ENCODE measurements around the gene FOXP1. TPM values are rescaled to one million over a fixed set of nuclear protein-coding genes. Genes with fewer than 3 reads are reported as not detected.

Gene FOXP1
- total RNA-seq, 1 donor from 2014 or later, result 26.1 TPM

DNA sequence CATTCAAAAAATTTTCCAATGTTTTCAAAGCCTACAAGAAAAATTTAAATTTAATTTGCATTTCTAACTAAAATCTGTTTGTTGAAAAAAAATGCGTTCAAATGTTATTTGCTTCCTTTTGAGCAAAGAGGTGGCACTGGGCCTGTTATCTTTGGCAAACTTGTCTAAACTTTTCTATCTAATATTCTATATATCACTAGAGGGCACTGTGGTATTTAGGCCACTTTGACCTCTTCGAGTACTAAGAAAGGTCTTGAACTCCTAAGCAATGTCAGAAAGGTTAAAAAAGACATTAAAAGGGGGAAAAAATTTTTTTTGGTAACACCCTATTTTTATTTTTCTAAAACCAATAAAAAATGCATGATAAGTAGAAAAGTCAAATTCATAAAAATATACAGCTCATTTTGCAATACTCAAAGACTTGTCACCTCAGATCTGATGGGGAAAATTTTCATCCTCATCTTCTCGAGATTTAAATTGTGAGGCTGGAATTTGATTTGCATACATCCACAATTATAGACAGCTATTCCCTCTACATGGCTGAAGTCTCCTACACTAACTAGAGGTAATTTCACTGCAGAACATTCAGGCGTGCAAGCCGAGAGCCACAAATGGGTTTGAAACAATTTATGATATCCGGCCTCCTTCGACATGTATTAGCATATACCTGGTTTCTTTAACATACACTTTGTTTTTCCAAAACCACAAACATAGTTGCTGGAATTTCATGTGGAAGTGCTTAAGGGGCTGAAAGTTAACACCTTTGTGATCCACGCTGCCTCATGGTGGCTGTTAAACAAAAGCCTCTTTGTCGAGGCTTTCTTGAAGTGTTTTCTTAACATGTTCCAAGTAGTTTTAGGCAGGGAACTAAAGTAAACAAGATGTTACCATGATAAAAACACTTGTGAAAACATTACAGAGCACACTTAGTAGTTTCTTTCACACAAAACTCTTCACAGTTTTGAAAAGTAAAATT lies 576.4 kb downstream of the FOXP1 start:
- ATAC-seq, result peak; percentile 94
- no peak for DNase-seq (ENCODE audit: low spot score)

DNA sequence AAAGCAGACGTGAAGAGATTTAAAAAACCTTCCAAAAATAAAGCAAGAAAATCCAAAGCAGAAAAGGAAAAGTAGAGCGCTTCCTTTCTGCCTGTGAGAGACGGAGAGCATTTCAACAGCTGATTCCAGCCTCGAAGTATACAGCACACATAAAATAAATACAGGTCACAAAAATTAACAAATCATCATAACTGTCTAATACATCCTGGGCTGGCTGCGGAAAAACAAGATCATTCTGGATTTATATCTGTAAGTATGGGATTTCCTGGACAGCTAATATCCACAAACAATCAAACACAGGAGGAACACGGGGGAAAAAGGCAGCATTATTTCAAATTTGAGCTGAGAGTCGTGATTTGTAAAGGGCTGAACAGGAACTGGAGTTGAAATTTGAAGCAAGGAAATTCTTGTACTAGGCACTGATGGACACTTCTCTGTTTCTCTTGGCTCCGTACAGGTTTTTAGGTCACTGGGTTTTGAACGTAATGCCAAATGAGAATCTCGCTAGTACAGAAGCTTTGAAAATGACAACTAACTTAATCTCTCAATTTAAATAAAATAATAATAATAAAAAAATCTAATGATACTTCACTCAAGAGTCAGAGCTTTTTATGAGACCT lies 577.7 kb downstream of the FOXP1 start:
- no peak for ATAC-seq
- DNase-seq (ENCODE audit: low spot score), result no peak

DNA sequence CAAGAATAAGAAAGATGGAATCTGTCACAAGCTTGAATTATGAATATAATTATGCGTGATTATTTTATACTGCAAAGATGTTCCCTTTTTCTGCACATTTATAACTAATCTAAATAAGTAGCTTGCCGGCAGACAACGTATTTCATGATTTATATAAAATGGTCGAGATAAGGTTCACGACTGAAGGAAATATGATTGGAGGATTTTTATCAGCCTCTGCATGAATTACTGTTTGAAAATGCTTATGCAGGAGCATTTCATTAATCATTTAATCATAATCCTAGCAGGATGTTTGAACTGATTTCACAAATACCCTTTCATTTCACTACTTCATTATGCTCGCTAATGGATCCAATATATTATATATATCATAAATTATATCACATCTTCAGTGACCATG lies 580.0 kb downstream of the FOXP1 start:
- DNase-seq (ENCODE audit: low spot score) (no peak), ATAC-seq (no peak)

DNA sequence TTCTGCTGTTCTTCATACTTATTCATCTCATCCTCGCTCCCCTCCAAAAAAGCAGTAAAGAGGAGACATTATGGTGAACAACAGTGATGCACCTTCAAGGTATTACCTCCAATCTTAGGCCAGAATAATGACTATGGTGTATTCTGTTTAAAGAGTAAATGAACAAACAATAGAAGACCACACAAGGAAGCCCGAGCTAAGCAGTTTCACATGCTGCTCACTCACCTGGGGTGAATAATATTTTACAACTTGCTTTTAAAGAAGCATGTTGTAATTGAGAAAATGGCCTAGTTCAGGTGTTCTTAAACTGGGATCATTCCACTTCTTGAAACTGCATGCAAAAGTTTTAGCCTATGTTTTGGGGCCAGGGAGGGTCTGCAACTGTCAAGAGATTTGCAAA lies 581.2 kb downstream of the FOXP1 start:
- ATAC-seq, result no peak
- DNase-seq (ENCODE audit: low spot score), result no peak

DNA sequence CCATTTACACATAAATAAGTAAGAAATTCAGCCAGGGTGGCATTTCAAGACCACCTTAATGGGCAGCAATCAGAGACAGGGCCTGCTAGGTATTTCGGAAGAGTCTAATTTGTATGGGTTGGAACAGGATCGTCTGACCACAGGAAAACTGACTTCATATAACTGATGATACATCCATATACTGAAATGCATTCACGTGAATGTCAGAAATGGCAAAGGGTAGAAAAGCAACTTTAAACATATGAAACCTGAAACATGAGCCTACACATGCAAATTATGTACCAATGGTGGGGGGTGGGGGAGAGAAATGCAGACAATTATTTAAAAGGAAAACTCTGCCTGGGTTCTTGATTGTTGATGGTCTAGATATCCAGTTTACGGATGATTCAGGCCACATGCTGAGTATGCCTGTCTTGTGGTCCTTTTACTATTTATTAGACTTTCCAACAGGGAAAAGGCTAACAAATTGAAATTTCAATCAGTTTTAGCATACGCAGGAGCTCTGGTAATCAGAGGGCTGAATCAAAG lies 582.2 kb downstream of the FOXP1 start:
- ATAC-seq (no peak), DNase-seq (ENCODE audit: low spot score) (no peak)

DNA sequence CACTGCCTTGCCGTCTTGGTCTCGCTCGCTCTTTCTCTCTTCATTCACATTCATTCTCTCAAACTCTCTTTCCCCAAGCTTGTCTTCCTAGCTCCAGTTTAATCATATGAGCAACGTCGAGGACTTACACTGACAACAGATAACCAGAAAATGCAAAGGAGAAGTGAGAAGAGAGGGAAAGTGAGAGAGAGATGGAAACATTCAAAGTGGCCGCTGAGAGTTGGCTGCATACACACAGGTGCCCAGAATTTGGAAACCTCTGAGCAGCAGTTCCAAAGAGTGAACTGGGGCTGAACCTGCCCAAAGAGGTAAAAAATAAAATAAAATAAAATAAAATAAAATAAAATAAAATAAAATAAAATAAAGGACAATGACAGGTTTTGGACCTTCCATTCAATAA lies 583.0 kb downstream of the FOXP1 start:
- no peak for DNase-seq (ENCODE audit: low spot score)
- no peak for ATAC-seq

DNA sequence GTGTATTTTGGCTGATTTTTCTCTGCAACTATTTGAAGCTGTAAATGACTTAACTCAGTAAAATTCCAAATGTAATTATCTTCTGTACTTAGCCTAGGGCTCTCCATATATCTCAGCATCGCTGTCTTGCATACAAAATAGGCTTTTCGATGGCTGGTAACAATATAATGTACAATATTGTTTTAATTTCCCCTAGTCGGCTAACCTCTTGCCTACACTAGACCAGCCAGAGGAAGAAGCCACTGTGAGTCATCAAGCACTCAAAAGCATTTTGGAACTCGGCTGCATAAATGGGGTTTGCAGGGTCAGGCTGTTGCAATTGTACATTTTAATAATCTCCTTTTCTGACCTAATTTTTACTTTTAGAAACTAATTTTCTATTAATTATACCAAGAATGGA lies 583.8 kb downstream of the FOXP1 start:
- DNase-seq (ENCODE audit: low spot score), result no peak
- ATAC-seq, result no peak

DNA sequence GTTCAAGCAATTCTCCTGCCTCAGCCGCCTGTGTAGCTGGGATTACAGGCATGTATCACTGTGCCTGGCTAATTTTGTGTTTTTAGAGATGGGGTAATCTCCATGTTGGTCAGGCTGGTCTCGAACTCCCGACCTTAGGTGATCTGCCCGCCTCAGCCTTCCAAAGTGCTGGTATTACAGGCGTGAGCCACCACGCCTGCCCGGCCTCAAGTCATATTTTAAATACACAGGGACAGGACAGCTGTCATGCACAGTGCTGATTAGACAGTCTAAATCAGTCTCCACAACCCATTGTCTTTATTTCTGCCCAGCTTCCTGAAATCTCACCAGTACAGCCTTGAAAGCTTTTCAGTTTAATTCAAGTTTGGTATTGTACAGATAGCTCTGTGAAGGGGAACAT lies 587.4 kb downstream of the FOXP1 start:
- DNase-seq (ENCODE audit: low spot score) (no peak), ATAC-seq (no peak)

DNA sequence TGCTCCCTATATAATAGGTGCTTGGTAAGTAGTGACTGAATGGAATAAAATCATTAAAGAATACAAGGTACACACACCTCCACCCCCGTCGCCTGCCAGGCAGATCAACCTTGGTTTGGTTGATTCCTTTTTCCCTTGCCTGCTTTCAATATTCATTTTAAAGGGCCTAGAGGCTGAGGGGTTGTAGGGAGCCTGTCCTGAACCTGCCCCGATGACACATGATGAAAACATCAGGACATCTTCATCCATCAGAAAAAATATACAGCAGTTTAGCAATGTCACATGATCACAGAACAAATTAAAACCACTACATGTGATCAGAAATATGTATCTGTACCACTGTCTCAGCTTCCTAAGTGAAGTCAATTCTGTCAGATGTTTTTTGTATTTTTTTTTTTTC lies 588.9 kb downstream of the FOXP1 start:
- DNase-seq (ENCODE audit: low spot score), result no peak

DNA sequence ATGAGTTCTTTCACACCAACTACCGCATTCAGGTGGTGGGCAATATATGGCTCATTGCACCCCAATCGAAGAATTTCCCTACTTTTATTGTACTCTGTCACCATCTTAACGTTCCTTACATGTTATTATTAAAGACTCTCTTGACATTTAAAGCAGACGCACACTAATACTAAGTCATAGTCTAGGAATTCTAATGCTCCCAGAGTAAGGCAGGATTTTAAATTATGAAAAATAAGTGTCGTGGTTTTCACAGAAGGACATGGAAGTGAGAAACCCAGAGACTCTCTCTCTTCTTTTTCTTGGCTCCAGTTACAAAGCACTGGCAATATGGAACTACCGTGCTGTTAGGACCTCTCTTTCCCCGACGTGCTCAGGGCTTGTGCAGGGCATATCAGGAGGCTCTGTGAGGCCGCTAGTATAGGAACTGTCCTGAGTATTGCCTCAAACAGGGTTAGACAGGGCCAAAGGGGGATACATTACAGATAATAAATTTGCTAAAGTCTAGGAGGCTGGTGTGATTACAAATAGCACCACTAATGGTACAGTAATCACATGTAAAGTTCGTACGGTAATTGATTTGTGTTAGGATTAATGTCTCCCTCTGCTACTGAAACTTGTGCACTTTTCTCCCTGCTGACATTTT lies 590.8 kb downstream of the FOXP1 start:
- DNase-seq (ENCODE audit: low spot score), result no peak
- no peak for ATAC-seq

More for the DNA sequence above, 588.9 kb downstream of the FOXP1 start:
- ATAC-seq, result no peak

DNA sequence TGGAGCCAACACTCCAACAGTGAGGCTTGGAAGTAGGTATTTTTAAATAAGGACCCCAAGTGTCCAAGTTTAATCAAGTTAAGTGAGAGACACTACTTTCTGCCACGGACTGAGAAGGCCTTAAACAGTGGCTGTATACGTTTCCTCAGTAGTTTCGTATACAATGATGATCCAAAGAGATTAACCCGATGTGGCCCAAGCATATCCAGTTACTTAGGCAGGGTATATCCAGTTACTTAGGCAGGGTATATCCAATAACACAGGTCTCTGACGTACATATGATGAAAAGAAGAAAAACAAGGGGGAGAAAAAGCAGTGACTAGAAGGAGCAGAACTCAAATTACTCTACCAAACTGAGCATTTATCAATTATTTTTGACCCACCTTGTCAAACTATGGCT lies 591.4 kb downstream of the FOXP1 start:
- no peak for ATAC-seq
- DNase-seq (ENCODE audit: low spot score), result no peak

DNA sequence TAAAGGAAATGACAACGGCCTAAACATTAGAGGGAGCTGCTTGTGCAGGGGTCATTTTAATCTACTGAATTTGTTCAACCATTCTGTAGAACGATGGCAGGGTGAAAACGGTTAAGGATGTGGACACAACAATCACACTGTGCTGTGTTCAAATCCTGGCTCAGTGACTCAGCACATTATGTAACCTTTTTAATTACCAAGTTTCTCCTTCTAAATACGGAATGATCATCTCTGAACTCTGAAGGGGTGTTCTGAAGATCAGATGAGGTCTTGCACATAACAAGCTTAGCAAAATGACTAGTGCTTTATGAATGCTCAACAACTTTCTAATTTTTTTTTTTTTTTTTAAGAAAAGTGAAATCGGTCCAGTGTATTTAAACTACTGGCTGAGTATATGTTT lies 592.8 kb downstream of the FOXP1 start:
- no peak for ATAC-seq
- DNase-seq (ENCODE audit: low spot score), result no peak

DNA sequence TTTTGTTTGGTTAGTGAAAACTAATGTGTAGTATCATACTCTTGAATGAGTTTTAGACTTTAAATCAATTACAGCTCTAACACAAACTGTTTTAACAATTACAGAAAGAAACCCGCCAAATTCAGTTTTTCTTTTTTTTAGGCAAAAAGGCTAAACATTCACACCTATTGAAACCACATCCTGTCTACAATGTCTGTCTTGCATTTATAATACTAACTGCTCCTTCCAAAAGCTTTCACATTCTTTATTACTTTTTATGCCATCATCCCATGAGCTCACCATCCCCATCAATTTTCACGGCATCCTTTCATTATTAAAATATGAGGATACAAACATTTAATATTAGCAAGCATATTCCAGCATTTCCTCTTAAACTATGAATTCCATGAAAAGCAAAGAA lies 593.3 kb downstream of the FOXP1 start:
- ATAC-seq, result no peak
- no peak for DNase-seq (ENCODE audit: low spot score)

DNA sequence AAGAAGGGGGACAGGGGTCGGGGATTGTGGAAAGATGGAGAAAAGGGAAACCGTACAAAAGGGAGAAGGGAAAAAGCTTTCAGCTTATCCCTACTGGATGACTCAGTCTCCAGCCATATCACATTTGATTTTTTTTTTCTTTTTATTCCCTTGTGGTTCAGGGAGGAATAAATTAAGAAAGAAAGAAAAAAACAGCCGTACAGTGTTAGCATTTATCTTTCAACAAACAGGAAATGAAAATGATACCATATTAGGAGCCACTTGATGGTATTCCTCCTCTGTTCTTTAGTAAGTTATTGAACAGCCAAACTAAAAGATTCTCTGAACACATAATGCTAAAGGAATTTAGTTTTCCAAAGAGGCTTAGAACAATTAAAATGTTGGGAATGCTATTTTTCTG lies 594.4 kb downstream of the FOXP1 start:
- DNase-seq (ENCODE audit: low spot score) (no peak), ATAC-seq (no peak)

DNA sequence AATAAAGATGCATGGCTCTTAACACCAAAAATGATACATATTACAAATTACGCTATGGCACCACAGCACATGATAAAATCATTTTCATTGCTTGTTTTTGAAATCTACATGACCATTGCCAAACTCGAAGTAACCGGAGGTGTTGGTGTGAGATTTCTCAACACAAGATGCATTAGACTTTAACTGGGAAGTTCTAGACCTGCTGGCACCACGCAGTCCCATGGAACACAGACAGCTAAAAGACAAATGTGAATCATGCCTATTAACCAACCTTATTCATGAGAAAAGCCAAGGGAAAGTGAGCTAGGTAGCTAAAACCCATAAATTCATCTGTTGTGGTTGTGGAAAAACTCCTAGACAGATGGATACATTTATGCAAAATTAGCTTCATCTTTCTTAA lies 595.4 kb downstream of the FOXP1 start:
- no peak for DNase-seq (ENCODE audit: low spot score)
- ATAC-seq, result no peak

DNA sequence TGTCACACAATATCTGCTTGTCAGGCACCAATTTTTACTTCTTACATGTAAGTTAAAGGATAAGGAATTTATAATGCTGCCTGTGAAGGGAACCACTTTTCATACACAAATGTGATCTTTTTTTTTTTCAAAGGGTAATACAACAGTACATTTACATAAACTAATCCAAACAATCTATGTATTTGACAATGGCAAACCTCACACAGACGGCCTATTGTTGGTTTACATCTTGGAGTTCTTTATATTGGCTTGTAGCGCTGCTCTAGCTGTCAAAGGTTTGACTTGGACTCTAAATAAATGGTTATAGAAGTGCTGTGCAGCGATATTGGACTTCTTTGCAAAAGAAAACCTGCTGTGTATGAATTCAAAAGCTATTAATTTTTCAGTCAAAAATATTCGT lies 598.0 kb downstream of the FOXP1 start:
- ATAC-seq, result no peak
- no peak for DNase-seq (ENCODE audit: low spot score)

DNA sequence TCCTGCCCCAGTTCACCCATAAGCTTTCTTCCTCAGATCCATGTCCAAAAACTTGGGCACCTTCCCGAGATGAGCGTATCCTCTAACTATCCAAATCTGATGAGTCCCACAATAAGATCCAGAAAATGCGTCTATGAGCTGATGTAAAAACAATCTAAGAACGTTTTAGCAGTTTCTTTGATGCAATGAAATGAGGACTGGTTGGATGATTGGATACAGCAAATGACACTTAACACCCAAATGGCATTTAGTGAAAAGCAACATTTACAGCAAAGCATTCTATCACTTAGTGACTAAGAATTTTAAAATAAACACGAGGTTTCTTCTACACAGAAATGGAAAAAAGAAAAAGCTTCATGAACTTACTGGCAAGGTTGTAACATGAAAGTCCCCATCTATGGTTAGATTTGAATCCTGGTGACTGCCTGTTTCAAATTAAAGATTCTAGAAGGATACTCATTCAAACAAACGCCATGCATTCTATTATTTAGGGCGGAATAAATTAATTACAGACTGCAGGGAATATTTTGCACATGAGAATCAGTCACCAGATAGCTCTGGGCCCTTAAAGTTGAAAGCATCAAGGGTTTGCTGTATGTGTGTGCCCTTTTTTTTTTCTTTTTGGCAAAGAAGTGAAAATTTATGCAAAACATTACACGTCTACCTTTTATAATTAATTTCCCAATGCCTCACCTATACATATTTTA lies 598.6 kb downstream of the FOXP1 start:
- ATAC-seq (no peak), DNase-seq (ENCODE audit: low spot score) (no peak)

DNA sequence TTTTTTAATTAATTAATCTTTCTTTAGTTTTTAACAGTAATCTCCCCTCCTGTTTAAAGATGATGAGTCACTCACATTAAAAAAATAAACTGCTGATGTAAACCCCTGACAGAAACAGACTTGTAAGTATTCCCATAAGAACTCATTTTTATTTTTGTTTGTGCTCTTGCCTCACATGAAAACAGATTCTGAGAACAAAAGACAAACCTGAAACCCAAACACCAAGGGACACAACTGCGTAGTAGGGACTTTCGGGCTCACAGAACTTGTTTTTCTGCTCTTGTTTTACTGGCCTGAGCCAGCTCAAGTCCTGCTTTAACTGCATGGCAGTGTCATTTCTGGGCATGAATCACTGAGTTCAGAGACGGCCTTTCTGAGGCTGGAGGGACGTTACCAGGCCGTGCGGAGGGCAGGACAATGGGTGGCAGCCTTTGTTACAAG lies 600.8 kb downstream of the FOXP1 start:
- peak; percentile 27 for ATAC-seq
- no peak for DNase-seq (ENCODE audit: low spot score)

DNA sequence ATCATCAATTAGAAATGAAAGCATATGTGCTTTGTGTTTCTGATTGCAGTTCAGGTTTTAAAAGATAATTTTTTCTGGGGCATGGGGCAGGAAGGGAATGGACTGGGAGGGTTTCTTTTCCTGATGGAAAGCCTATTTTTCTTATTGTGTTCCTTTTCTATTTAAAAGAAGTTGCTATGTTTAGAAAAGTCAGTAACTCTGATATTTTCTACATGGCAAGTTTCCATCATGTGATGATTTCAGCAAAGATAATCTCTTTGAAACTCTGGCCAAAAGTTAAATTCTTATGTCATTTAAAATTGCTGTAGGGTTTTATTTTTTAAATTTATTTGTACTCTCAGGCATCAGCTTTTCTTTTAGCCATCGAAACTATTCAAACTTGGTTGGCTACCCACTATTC lies 601.2 kb downstream of the FOXP1 start:
- no peak for ATAC-seq

DNA sequence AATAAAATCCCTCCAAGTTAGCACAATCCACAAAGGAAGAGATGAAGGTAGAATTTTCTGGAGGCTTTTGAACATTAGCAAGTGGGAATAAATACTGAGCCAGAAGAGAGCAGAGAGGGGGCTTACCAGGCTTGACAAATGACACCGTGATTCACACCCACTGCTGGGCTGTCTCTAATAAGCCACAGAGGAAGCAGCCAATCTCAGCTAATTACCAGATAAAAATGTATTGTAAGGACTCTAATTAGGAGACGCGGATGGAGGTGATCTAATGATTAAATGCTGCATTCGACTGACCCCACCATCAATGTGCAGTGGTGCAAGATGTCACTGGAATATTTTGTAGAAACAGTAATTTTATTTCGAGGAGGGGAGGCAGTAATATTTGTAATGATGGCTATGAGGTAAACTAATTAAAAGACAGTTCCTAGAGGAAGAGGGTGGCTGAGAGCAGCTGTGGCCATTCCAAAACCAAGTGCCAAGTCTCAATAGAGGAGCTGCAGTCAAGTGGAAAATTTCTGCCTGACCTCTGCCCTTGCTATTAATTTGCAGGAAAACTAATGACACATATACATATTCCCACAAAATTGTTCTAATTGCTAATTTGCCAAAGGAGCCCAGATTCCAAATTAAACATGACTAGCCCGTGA lies 602.2 kb downstream of the FOXP1 start:
- ATAC-seq (peak; percentile 19), DNase-seq (ENCODE audit: low spot score) (no peak)

More for the DNA sequence above, 601.2 kb downstream of the FOXP1 start:
- no peak for DNase-seq (ENCODE audit: low spot score)
